IMR-90 (cell line): ENCODE data around the gene TAPT1. TPM values are rescaled to one million over a fixed set of nuclear protein-coding genes. Genes with fewer than 3 reads are reported as not detected.

ENCODE experiments used
- ATAC-seq: fragments of 200-7000 bp; cut with Tn5 transposase; 2 replicates; pipeline ENCODE4 v1.9.1; 2020; ENCODE audit warnings: low read depth, mild to moderate bottlenecking, moderate library complexity
- BruUV-seq: library from RNA; stranded (reverse); fragments of 400-500 nt; replicated peaks from 2 replicates; lab custom pipeline; 2021; lab: Mats Ljungman, UMichigan
- CTCF ChIA-PET: fragments of 300-600 bp; formaldehyde crosslinking; extraction: SDS; loops from one replicate; lab custom pipeline; 2021; ENCODE audit warnings: antibody characterized with exemption; lab: Yijun Ruan, JAX
- POLR2A ChIA-PET: fragments of 300-600 bp; sonication (Branson Sonifier 250); formaldehyde crosslinking; loops from one replicate; lab custom pipeline; 2022; ENCODE audit warnings: antibody characterized with exemption; ENCODE audit not compliant: unreplicated experiment; lab: Charles Lee
- DNase-seq: peaks from one replicate; pipeline ENCODE4 v3.0.0; 2013
- H2AFZ ChIP-seq: replicated peaks from 2 replicates; pipeline ENCODE3; 2013; ENCODE audit warnings: low read length, mild to moderate bottlenecking; ENCODE audit not compliant: poor library complexity
- H2AK5ac ChIP-seq: 2 replicates; pipeline ENCODE4 v1.6.1; 2013; ENCODE audit warnings: low read depth, low read length, inconsistent platforms
- H2AK9ac ChIP-seq: replicated peaks from 2 replicates; pipeline ENCODE3; 2013; ENCODE audit warnings: mild to moderate bottlenecking, low read depth, low read length, moderate library complexity; ENCODE audit not compliant: poor library complexity
- H2BK120ac ChIP-seq: 2 replicates; pipeline ENCODE4 v1.6.1; 2013; ENCODE audit warnings: low read depth, low read length, inconsistent platforms
- H2BK15ac ChIP-seq: 3 replicates; pipeline ENCODE4 v1.6.1; 2013; ENCODE audit warnings: low read depth, low read length, inconsistent platforms
- H2BK20ac ChIP-seq: 2 replicates; pipeline ENCODE4 v1.6.1; 2013; ENCODE audit warnings: low read depth, mild to moderate bottlenecking, inconsistent platforms, low read length, moderate library complexity
- H2BK5ac ChIP-seq: 2 replicates; pipeline ENCODE4 v1.6.1; 2013; ENCODE audit warnings: mild to moderate bottlenecking, low read depth, low read length, inconsistent platforms; ENCODE audit not compliant: poor library complexity, severe bottlenecking
- H3K14ac ChIP-seq: replicated peaks from 2 replicates; pipeline ENCODE4 v1.6.1; 2013; ENCODE audit warnings: low read depth, low read length, inconsistent platforms
- H3K18ac ChIP-seq: 2 replicates; pipeline ENCODE4 v1.6.1; 2013; ENCODE audit warnings: low read depth, low read length, control low read depth
- H3K23ac ChIP-seq: 2 replicates; pipeline ENCODE4 v1.6.1; 2013; ENCODE audit warnings: low read depth, low read length, inconsistent platforms
- H3K27ac ChIP-seq: 2 replicates; pipeline ENCODE4 v1.5.1; 2013; ENCODE audit warnings: mild to moderate bottlenecking, control low read depth, low read length; ENCODE audit not compliant: insufficient read depth
- H3K27me3 ChIP-seq: 2 replicates; pipeline ENCODE4 v1.6.1; 2013; ENCODE audit warnings: low read length; ENCODE audit not compliant: control insufficient read depth, insufficient read depth
- H3K36me3 ChIP-seq: 2 replicates; pipeline ENCODE4 v1.6.1; 2013; ENCODE audit warnings: low read length, mixed read lengths; ENCODE audit not compliant: control insufficient read depth, insufficient read depth
- H3K4ac ChIP-seq: 2 replicates; pipeline ENCODE4 v1.6.1; 2013; ENCODE audit warnings: low read depth, low read length, inconsistent platforms
- H3K4me1 ChIP-seq: 2 replicates; pipeline ENCODE4 v1.6.1; 2013; ENCODE audit warnings: low read length, mixed read lengths; ENCODE audit not compliant: control insufficient read depth, insufficient read depth
- H3K4me2 ChIP-seq: 2 replicates; pipeline ENCODE4 v1.6.1; 2013; ENCODE audit warnings: low read depth, mild to moderate bottlenecking, control low read depth, low read length, moderate library complexity
- H3K4me3 ChIP-seq: 2 replicates; pipeline ENCODE4 v1.5.1; 2013; ENCODE audit warnings: low read depth, mild to moderate bottlenecking, control low read depth, low read length, moderate library complexity; ENCODE audit not compliant: insufficient read depth
- H3K56ac ChIP-seq: 2 replicates; pipeline ENCODE4 v1.6.1; 2013; ENCODE audit warnings: low read length, inconsistent platforms; ENCODE audit not compliant: insufficient read depth; ENCODE audit errors: extremely low read depth
- H3K79me1 ChIP-seq, 2 experiments: 2 replicates each; pipeline ENCODE4 v1.6.1; 2013; ENCODE audit warnings: low read length in 2 of 2, inconsistent platforms in 1 of 2, low read depth in 1 of 2
- H3K9ac ChIP-seq: 2 replicates; pipeline ENCODE4 v1.6.1; 2013; ENCODE audit warnings: low read depth, low read length, control low read depth
- H3K9me1 ChIP-seq: 2 replicates; pipeline ENCODE4 v1.6.1; 2013; ENCODE audit warnings: low read length, inconsistent platforms; ENCODE audit not compliant: insufficient read depth
- H3K9me3 ChIP-seq: 2 replicates; pipeline ENCODE4 v1.6.1; 2013; ENCODE audit warnings: low read length; ENCODE audit not compliant: control insufficient read depth, insufficient read depth
- H4K20me1 ChIP-seq: 2 replicates; pipeline ENCODE4 v1.6.1; 2013; ENCODE audit warnings: low read length, inconsistent platforms; ENCODE audit not compliant: insufficient read depth
- H4K5ac ChIP-seq: 2 replicates; pipeline ENCODE4 v1.6.1; 2013; ENCODE audit warnings: mild to moderate bottlenecking, low read depth, low read length, control low read depth
- H4K8ac ChIP-seq, 2 experiments: 2 replicates each; pipeline ENCODE4 v1.6.1; 2013; ENCODE audit warnings: low read depth in 2 of 2, low read length in 2 of 2, control low read depth in 1 of 2, inconsistent platforms in 1 of 2
- H4K91ac ChIP-seq: 2 replicates; pipeline ENCODE4 v1.6.1; 2013; ENCODE audit warnings: low read depth, low read length, inconsistent platforms; ENCODE audit not compliant: insufficient read depth
- BHLHE40 ChIP-seq: fragments of 150-350 bp; IDR thresholded peaks from 2 replicates; pipeline ENCODE4 v1.6.1; 2016; ENCODE audit warnings: mild to moderate bottlenecking, low read depth, low read length
- CEBPB ChIP-seq: IDR thresholded peaks from 2 replicates; pipeline ENCODE4 v1.6.1; 2012; ENCODE audit warnings: low read depth, low read length, improper control_type of control experiment
- ELK1 ChIP-seq: fragments of 150-350 bp; IDR thresholded peaks from 2 replicates; pipeline ENCODE4 v1.6.1; 2016; ENCODE audit warnings: low read depth, mild to moderate bottlenecking, low read length, moderate library complexity, borderline replicate concordance
- FOS ChIP-seq: fragments of 150-350 bp; IDR thresholded peaks from 2 replicates; pipeline ENCODE4 v1.6.1; 2016; ENCODE audit warnings: low read depth, low read length
- MAZ ChIP-seq: IDR thresholded peaks from 2 replicates; pipeline ENCODE4 v1.6.1; 2012; ENCODE audit warnings: low read depth, mild to moderate bottlenecking, low read length, improper control_type of control experiment, moderate library complexity, borderline replicate concordance
- NFE2L2 ChIP-seq: fragments of 150-350 bp; IDR thresholded peaks from 2 replicates; pipeline ENCODE4 v1.6.1; 2016; ENCODE audit warnings: low read depth, mild to moderate bottlenecking, low read length
- POLR2A ChIP-seq: IDR thresholded peaks from 2 replicates; pipeline ENCODE4 v1.6.1; 2012; ENCODE audit warnings: mild to moderate bottlenecking, low read depth, low read length
- RFX5 ChIP-seq: IDR thresholded peaks from 2 replicates; pipeline ENCODE4 v1.8.0; 2012; ENCODE audit warnings: low read depth, mild to moderate bottlenecking, low read length, moderate library complexity
- whole genome bisulfite sequencing, 2 experiments: methylation state at CpG; one replicate each; pipeline versions ENCODE4 v1.1.5 to v1.1.7; 2013; ENCODE audit warnings: missing lambda C conversion rate in 2 of 2; ENCODE audit not compliant: insufficient read length in 1 of 2; ENCODE audit errors: extremely low coverage in 2 of 2; 5-methylcytosine and 5-hydroxymethylcytosine counted together
- dilution Hi-C: fragments of 300-500 bp; cut with HindIII; formaldehyde crosslinking; loops from one replicate; pipeline ENCODE4 v1.14.3; 2018; ENCODE audit warnings: low sequenced_read_pairs; ENCODE audit not compliant: unreplicated experiment
- in situ Hi-C: fragments of 300-500 bp; cut with MboI; formaldehyde crosslinking; loops from 3 replicates; pipeline ENCODE4 v1.14.3; 2019; ENCODE audit warnings: low sequenced_read_pairs, inconsistent platforms, mixed read lengths
- intact Hi-C: fragments of 100-400 bp; cut with micrococcal nuclease; formaldehyde crosslinking; loops from 2 replicates; pipeline ENCODE4 v1.10.0; 2022
- polyA plus RNA-seq, 3 experiments: library from polyadenylated mRNA; depleted of rRNA; stranded (reverse); fragments of >200 nt; gene quantifications; 2 replicates each; pipeline ENCODE4 v1.2.3, GENCODE V29; 2012; ENCODE audit warnings: low replicate concordance in 1 of 3
- total RNA-seq: library from RNA; depleted of rRNA; stranded (reverse); fragments of >200 nt; gene quantifications from 2 replicates; pipeline ENCODE4 v1.2.3, GENCODE V29; 2012
- TF ChIP-seq, protein P1 (sequence below): fragments of 150-350 bp; IDR thresholded peaks from 2 replicates; pipeline ENCODE4 v1.6.1; 2017; ENCODE audit warnings: mild to moderate bottlenecking, antibody characterized with exemption, low read length, low read depth
- TF ChIP-seq, protein P2 (sequence below): conservative IDR thresholded peaks from 2 replicates; pipeline ENCODE4 v1.5.1; 2012; ENCODE audit warnings: mild to moderate bottlenecking, low read depth, low read length, improper control_type of control experiment

The TAPT1 gene
- total and polyA plus RNA-seq, 2 of the 4 experiments (the other 2 are of a cell fraction), result 5.6 to 12.2 TPM

DNA sequence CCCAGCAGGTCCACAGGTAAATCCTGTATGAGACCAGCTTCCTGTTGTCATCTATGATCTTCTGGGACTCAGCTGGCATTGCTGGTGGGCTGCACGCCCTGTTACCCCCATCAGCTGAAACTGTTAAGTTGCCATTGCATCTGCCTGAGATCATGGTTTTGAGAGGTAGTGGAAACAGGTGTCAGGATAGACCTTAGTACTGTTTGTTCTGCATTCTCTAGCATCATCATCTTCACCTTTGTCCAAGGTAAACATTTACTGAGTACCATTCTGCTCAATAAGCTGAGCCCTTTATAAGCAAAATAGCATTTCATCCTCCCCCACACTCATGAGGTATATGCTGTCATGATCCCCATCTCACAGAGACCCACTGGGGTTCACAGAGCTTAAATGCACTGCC, 99.6 kb downstream of the TAPT1 start:
- Histone ChIP-seq H4K20me1 (no peaks in the 10 kb centered on the region), H2BK120ac (no peak overlapping the region), H2BK20ac (no peak overlapping the region), H3K4me2 (no peak overlapping the region), H2AK5ac (no peak overlapping the region), H3K27ac (no peak overlapping the region), H4K5ac (no peak overlapping the region), H3K56ac (no peak overlapping the region), H3K4me1 (no peaks in the 10 kb centered on the region), H2BK15ac (no peak overlapping the region), H2AFZ (no peak overlapping the region), H3K9me1 (no peaks in the 10 kb centered on the region), H2AK9ac (no peak overlapping the region), H3K4me3 (no peak overlapping the region), H3K27me3 (peaks cover 37% of the 10 kb centered on the region), H2BK5ac (no peak overlapping the region), H3K9me3 (no peaks in the 10 kb centered on the region), H3K4ac (no peak overlapping the region), H3K9ac (no peak overlapping the region), H3K18ac (no peak overlapping the region), H3K14ac (no peak overlapping the region), H3K23ac (no peak overlapping the region), H4K8ac (no peak overlapping the region), H3K36me3 (no peaks in the 10 kb centered on the region), H4K91ac (no peak overlapping the region), H3K79me1 (no peaks in the 10 kb centered on the region)
- ChIA-PET CTCF (no interaction called here), POLR2A (no interaction called here)
- ATAC-seq (no peak), DNase-seq (no peak)
- intact Hi-C loops (no loop called here), dilution Hi-C loops (no loop called here), in situ Hi-C loops (no loop called here)
- WGBS, 2 experiments, result no CpG with 5 or more reads among the region's 1 CpG
- TF ChIP-seq, protein P1, sequence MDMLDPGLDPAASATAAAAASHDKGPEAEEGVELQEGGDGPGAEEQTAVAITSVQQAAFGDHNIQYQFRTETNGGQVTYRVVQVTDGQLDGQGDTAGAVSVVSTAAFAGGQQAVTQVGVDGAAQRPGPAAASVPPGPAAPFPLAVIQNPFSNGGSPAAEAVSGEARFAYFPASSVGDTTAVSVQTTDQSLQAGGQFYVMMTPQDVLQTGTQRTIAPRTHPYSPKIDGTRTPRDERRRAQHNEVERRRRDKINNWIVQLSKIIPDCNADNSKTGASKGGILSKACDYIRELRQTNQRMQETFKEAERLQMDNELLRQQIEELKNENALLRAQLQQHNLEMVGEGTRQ, result no peak
- TF ChIP-seq NFE2L2, result no peak
- TF ChIP-seq, protein P2, sequence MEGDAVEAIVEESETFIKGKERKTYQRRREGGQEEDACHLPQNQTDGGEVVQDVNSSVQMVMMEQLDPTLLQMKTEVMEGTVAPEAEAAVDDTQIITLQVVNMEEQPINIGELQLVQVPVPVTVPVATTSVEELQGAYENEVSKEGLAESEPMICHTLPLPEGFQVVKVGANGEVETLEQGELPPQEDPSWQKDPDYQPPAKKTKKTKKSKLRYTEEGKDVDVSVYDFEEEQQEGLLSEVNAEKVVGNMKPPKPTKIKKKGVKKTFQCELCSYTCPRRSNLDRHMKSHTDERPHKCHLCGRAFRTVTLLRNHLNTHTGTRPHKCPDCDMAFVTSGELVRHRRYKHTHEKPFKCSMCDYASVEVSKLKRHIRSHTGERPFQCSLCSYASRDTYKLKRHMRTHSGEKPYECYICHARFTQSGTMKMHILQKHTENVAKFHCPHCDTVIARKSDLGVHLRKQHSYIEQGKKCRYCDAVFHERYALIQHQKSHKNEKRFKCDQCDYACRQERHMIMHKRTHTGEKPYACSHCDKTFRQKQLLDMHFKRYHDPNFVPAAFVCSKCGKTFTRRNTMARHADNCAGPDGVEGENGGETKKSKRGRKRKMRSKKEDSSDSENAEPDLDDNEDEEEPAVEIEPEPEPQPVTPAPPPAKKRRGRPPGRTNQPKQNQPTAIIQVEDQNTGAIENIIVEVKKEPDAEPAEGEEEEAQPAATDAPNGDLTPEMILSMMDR, result no peak
- no peak for TF ChIP-seq MAZ
- no peak for TF ChIP-seq CEBPB
- no peak for TF ChIP-seq ELK1
- no peak for TF ChIP-seq BHLHE40
- TF ChIP-seq FOS, result no peak
- TF ChIP-seq RFX5, result no peak
- TF ChIP-seq POLR2A, result no peak
- no TSS peak for BruUV-seq
